GM23338 (cell line): ENCODE results near the gene SLC17A8. TPM values are rescaled to one million over a fixed set of nuclear protein-coding genes. Genes with fewer than 3 reads are reported as not detected.

ENCODE experiments used
- ATAC-seq: fragments of 200-7000 bp; cut with Tn5 transposase; 3 replicates; pipeline ENCODE4 v1.9.1; 2020
- DNase-seq: peaks from one replicate; pipeline ENCODE4 v3.0.0-alpha.2; 2015; ENCODE audit warnings: low spot score
- H2AFZ ChIP-seq: fragments of 200-600 bp; sonication (generic); 2 replicates; pipeline ENCODE4 v1.8.0; 2016; ENCODE audit warnings: antibody characterized with exemption, mild to moderate bottlenecking, moderate library complexity
- H3F3A ChIP-seq: fragments of 200-600 bp; sonication (generic); replicated peaks from 2 replicates; pipeline ENCODE4 v1.8.0; 2017; ENCODE audit warnings: antibody characterized with exemption, mixed run types, low read depth
- H3K27ac ChIP-seq: fragments of 200-600 bp; sonication (generic); 2 replicates; pipeline ENCODE4 v1.6.1; 2016; ENCODE audit warnings: low read depth
- H3K27me3 ChIP-seq: fragments of 200-600 bp; sonication (generic); 2 replicates; pipeline ENCODE4 v1.8.0; 2016; ENCODE audit warnings: mild to moderate bottlenecking, mixed run types, moderate library complexity; ENCODE audit not compliant: insufficient read depth
- H3K36me3 ChIP-seq: fragments of 200-600 bp; sonication (generic); 2 replicates; pipeline ENCODE4 v1.8.0; 2016; ENCODE audit warnings: mild to moderate bottlenecking; ENCODE audit not compliant: insufficient read depth
- H3K4me1 ChIP-seq: fragments of 200-600 bp; sonication (generic); 2 replicates; pipeline ENCODE4 v1.8.0; 2016; ENCODE audit warnings: mild to moderate bottlenecking, moderate library complexity; ENCODE audit not compliant: insufficient read depth
- H3K4me2 ChIP-seq: fragments of 200-600 bp; sonication (generic); 2 replicates; pipeline ENCODE4 v1.7.1; 2017; ENCODE audit warnings: mixed run types
- H3K4me3 ChIP-seq: fragments of 200-600 bp; sonication (generic); 2 replicates; pipeline ENCODE4 v1.6.1; 2016; ENCODE audit warnings: mixed run types
- H3K79me2 ChIP-seq: fragments of 200-600 bp; sonication (generic); replicated peaks from 2 replicates; pipeline ENCODE4 v1.8.0; 2017; ENCODE audit warnings: mild to moderate bottlenecking; ENCODE audit not compliant: insufficient read depth
- H3K9me2 ChIP-seq: fragments of 200-600 bp; sonication (generic); 2 replicates; pipeline ENCODE4 v1.8.0; 2017; ENCODE audit not compliant: insufficient read depth
- H4K20me1 ChIP-seq: fragments of 200-600 bp; sonication (generic); replicated peaks from 2 replicates; pipeline ENCODE4 v1.8.0; 2017; ENCODE audit warnings: mild to moderate bottlenecking; ENCODE audit not compliant: insufficient read depth
- H3K27ac Mint-ChIP-seq: 2 replicates; pipeline ENCODE4 v1.8.0; 2020; ENCODE audit warnings: inconsistent platforms, mild to moderate bottlenecking, moderate library complexity, mixed read lengths
- H3K27me3 Mint-ChIP-seq: 3 replicates; pipeline ENCODE4 v1.8.0; 2022; ENCODE audit warnings: low read depth, mild to moderate bottlenecking, moderate library complexity, mixed read lengths, inconsistent platforms; ENCODE audit not compliant: insufficient read depth, poor library complexity
- H3K36me3 Mint-ChIP-seq: 3 replicates; pipeline ENCODE4 v1.8.0; 2021; ENCODE audit warnings: low read depth, mild to moderate bottlenecking, inconsistent platforms, moderate library complexity, mixed read lengths
- H3K4me1 Mint-ChIP-seq: 3 replicates; pipeline ENCODE4 v1.8.0; 2020; ENCODE audit warnings: mild to moderate bottlenecking, inconsistent platforms, mixed read lengths
- H3K4me3 Mint-ChIP-seq: 3 replicates; pipeline ENCODE4 v1.8.0; 2021; ENCODE audit warnings: moderate library complexity, mild to moderate bottlenecking, inconsistent platforms, mixed read lengths
- H3K9me3 Mint-ChIP-seq: 3 replicates; pipeline ENCODE4 v1.8.0; 2020; ENCODE audit warnings: moderate library complexity, mild to moderate bottlenecking, inconsistent platforms, mixed read lengths
- CTCF ChIP-seq, 2 experiments: fragments of 200-600 bp in 1 of 2; sonication (generic) in 1 of 2; conservative IDR thresholded peaks; 2 replicates each; pipeline versions ENCODE4 v1.5.1 to v1.6.1; 2016 to 2017; ENCODE audit warnings: antibody characterized with exemption in 2 of 2, low read depth in 2 of 2, mild to moderate bottlenecking in 2 of 2, moderate library complexity in 1 of 2
- ETS1 ChIP-seq: IDR thresholded peaks from 2 replicates; pipeline ENCODE4 v1.6.1; 2016; ENCODE audit warnings: antibody characterized with exemption
- EZH2 ChIP-seq: fragments of 200-600 bp; sonication (generic); IDR thresholded peaks from one replicate; pipeline ENCODE4 v1.8.0; 2017; ENCODE audit warnings: antibody characterized with exemption, mild to moderate bottlenecking, low read depth; ENCODE audit not compliant: unreplicated experiment
- JUNB ChIP-seq: IDR thresholded peaks from one replicate; pipeline ENCODE4 v1.6.1; 2016; ENCODE audit warnings: antibody characterized with exemption; ENCODE audit not compliant: unreplicated experiment
- NANOG ChIP-seq: IDR thresholded peaks from 2 replicates; pipeline ENCODE4 v1.6.1; 2016; ENCODE audit warnings: antibody characterized with exemption, borderline replicate concordance
- STAT1 ChIP-seq: IDR thresholded peaks from one replicate; pipeline ENCODE4 v1.6.1; 2016; ENCODE audit warnings: antibody characterized with exemption; ENCODE audit not compliant: unreplicated experiment
- ZNF462 ChIP-seq: fragments of 250-450 bp; sonication (Bioruptor Pico); IDR thresholded peaks from 2 replicates; pipeline ENCODE4 v1.5.0; 2020; ENCODE audit warnings: mild to moderate bottlenecking, moderate library complexity
- polyA plus RNA-seq: library from polyadenylated mRNA; unstranded; fragments of >200 nt; fragmentation: Nextera tagmentation; extraction: Ambion mirVana; gene quantifications from 2 replicates; pipeline ENCODE4 v1.2.1, GENCODE V29; 2016
- total RNA-seq: library from RNA; depleted of rRNA; stranded (reverse); fragments of >200 nt; shearing (Covaris generic); gene quantifications from 2 replicates; pipeline ENCODE4 v1.2.3, GENCODE V29; 2014

SLC17A8 gene
- total and polyA plus RNA-seq, 2 experiments from 2014 or later = 0.05 to 0.24 TPM

- TF ChIP-seq ZNF462 (CRISPR knock-in tag) (no peak), JUNB (no peak)
Observed at GRCh38 chr12:100433701-100434100, 76.8 kb downstream of the SLC17A8 start (continued).

- no peaks in the 10 kb centered on the region for H4K20me1 ChIP-seq
- H3K79me2 ChIP-seq = no peaks in the 10 kb centered on the region
- H3F3A ChIP-seq = no peaks in the 10 kb centered on the region
- H3K9me2 ChIP-seq = peaks cover 5% of the 10 kb centered on the region; the same call in 1 of the 2 replicates
- no peak overlapping the region for H3K4me3 ChIP-seq
- H3K27me3 ChIP-seq = no peaks in the 10 kb centered on the region
- H2AFZ ChIP-seq = peak overlapping the region; percentile 38; the same call in 1 of the 2 replicates
- Mint-ChIP-seq H3K27me3 (peaks cover 2% of the 10 kb centered on the region), H3K9me3 (no peaks in the 10 kb centered on the region), H3K27ac (no peak overlapping the region), H3K4me1 (no peaks in the 10 kb centered on the region), H3K36me3 (no peaks in the 10 kb centered on the region), H3K4me3 (no peak overlapping the region)
- no peak for DNase-seq
- H3K4me2 ChIP-seq = no peak overlapping the region
- no peaks in the 10 kb centered on the region for H3K4me1 ChIP-seq
- no peak for ATAC-seq
- H3K27ac ChIP-seq = no peak overlapping the region
- no peaks in the 10 kb centered on the region for H3K36me3 ChIP-seq
- TF ChIP-seq ZNF462 (CRISPR knock-in tag) (no peak), CTCF (conservative IDR thresholded peaks at IDR 0.05; ENCODE audit: low read depth in 2 of 2) (no peak), NANOG (no peak), EZH2 (no peak), ETS1 (no peak), STAT1 (no peak)
Observed at GRCh38 chr12:100434177-100434576, 77.3 kb downstream of the SLC17A8 start.
